GM18909 (cell line): Measurements from ENCODE around the gene HTR4.
"Not testable (repeated sequence)": the region's sequence is repeated elsewhere in the genome, so short reads cannot be mapped to it uniquely, and the experiment has no call there.

ENCODE experiments used
- ATAC-seq: cut with Tn5 transposase; IDR thresholded peaks from one replicate; pipeline ENCODE4 v1.9.1; 2021; ENCODE audit warnings: mild to moderate bottlenecking; ENCODE audit not compliant: unreplicated experiment, poor library complexity

HTR4 gene

GRCh38 chr5:148484651-148485050 lies 169.7 kb downstream of the HTR4 start:
- no peak for ATAC-seq

- no peak for ATAC-seq
These were observed 170.6 kb downstream of the HTR4 start for GRCh38 chr5:148483750-148484149.

GRCh38 chr5:148482697-148483462 lies 171.4 kb downstream of the HTR4 start:
- ATAC-seq = peak; percentile 89

GRCh38 chr5:148482196-148482595 lies 172.1 kb downstream of the HTR4 start:
- ATAC-seq = no peak

- no peak for ATAC-seq
These were observed 176.9 kb downstream of the HTR4 start for GRCh38 chr5:148477429-148477828.

GRCh38 chr5:148476302-148476701 lies 178.0 kb downstream of the HTR4 start:
- ATAC-seq = no peak

- no peak for ATAC-seq
These were observed 180.3 kb downstream of the HTR4 start for GRCh38 chr5:148474025-148474511.

GRCh38 chr5:148471379-148471778 lies 182.9 kb downstream of the HTR4 start:
- no peak for ATAC-seq

GRCh38 chr5:148469501-148469935 lies 184.8 kb downstream of the HTR4 start:
- ATAC-seq = no peak

GRCh38 chr5:148468746-148469145 lies 185.6 kb downstream of the HTR4 start:
- not testable (repeated sequence) for ATAC-seq

GRCh38 chr5:148467958-148468357 lies 186.4 kb downstream of the HTR4 start:
- ATAC-seq = no peak

GRCh38 chr5:148466236-148466580 lies 188.1 kb downstream of the HTR4 start:
- ATAC-seq = no peak

- ATAC-seq = no peak
These were observed 188.7 kb downstream of the HTR4 start for GRCh38 chr5:148465381-148466235.

GRCh38 chr5:148459669-148460068 lies 194.7 kb downstream of the HTR4 start:
- no peak for ATAC-seq

- no peak for ATAC-seq
These were observed 196.1 kb downstream of the HTR4 start for GRCh38 chr5:148458036-148458888.

GRCh38 chr5:148457183-148457620 lies 197.1 kb downstream of the HTR4 start:
- peak; percentile 76 for ATAC-seq

- no peak for ATAC-seq
These were observed 199.1 kb downstream of the HTR4 start for GRCh38 chr5:148455185-148455584.

- ATAC-seq = no peak
These were observed 199.8 kb downstream of the HTR4 start for GRCh38 chr5:148454576-148454975.

GRCh38 chr5:148452499-148453193 lies 201.7 kb downstream of the HTR4 start:
- no peak for ATAC-seq

- ATAC-seq = no peak
These were observed 207.7 kb downstream of the HTR4 start for GRCh38 chr5:148446611-148447010.
